A549 (cell line): ENCODE data around the gene CACNB1. TPM values are rescaled to one million over a fixed set of nuclear protein-coding genes. Genes with fewer than 3 reads are reported as not detected.

Source experiments
- ATAC-seq, 2 experiments: fragments of 200-7000 bp in 1 of 2; fragments of >200 bp in 1 of 2; cut with Nextera tagmentation in 1 of 2; cut with Tn5 transposase in 1 of 2; 3 replicates each; pipeline versions ENCODE4 v1.8.0 to v1.9.1; 2018 to 2020; ENCODE audit warnings: mild to moderate bottlenecking in 1 of 2, moderate library complexity in 1 of 2
- CTCF ChIA-PET: fragments of 300-600 bp; sonication (Branson Sonifier 250); formaldehyde crosslinking; extraction: SDS; loops from one replicate; lab custom pipeline; 2021; ENCODE audit warnings: antibody characterized with exemption, inconsistent platforms; lab: Yijun Ruan, JAX
- POLR2A ChIA-PET: fragments of 350-600 bp; formaldehyde crosslinking; extraction: SDS; loops from one replicate; lab custom pipeline; 2021; ENCODE audit warnings: antibody characterized with exemption, inconsistent platforms; lab: Yijun Ruan, JAX
- DNase-seq, 2 experiments: peaks; one replicate each; pipeline versions ENCODE4 v3.0.0 to v3.0.0-alpha.2; 2011 to 2016; ENCODE audit warnings: low read depth in 1 of 2, low spot score in 1 of 2
- FAIRE-seq: peaks from 2 replicates; lab custom pipeline; 2011; peaks lifted over from hg19 to GRCh38; lab: Jason Lieb, UNC
- H3K27ac ChIP-seq, 2 experiments: fragments of >200 bp; sonication (Bioruptor Twin); formaldehyde crosslinking; 3 replicates each; pipeline ENCODE4 v1.5.1; 2016 to 2017
- H3K4me1 ChIP-seq: fragments of >200 bp; sonication (Bioruptor Twin); formaldehyde crosslinking; 3 replicates; pipeline ENCODE4 v1.6.1; 2016
- H3K4me2 ChIP-seq: fragments of >200 bp; sonication (Bioruptor Twin); formaldehyde crosslinking; 3 replicates; pipeline ENCODE4 v1.6.1; 2016
- H3K4me3 ChIP-seq: fragments of >200 bp; sonication (Bioruptor Twin); formaldehyde crosslinking; 3 replicates; pipeline ENCODE4 v1.5.1; 2016
- H3K9me3 ChIP-seq: fragments of >200 bp; sonication (Bioruptor Twin); formaldehyde crosslinking; 3 replicates; pipeline ENCODE4 v1.6.1; 2016
- BCL3 ChIP-seq: fragments of >200 bp; sonication (Bioruptor Twin); formaldehyde crosslinking; IDR thresholded peaks from 3 replicates; pipeline ENCODE4 v1.6.1; 2016
- BHLHE40 ChIP-seq: IDR thresholded peaks from 2 replicates; pipeline ENCODE4 v1.6.1; 2012; ENCODE audit warnings: low read depth, low read length, inconsistent platforms
- CBX2 ChIP-seq: fragments of 200-600 bp; sonication (generic); IDR thresholded peaks from 2 replicates; pipeline ENCODE4 v1.6.1; 2016; ENCODE audit warnings: low read depth, mild to moderate bottlenecking, borderline replicate concordance
- CBX8 ChIP-seq: fragments of 200-600 bp; sonication (generic); IDR thresholded peaks from 2 replicates; pipeline ENCODE4 v1.6.1; 2016
- CHD2 ChIP-seq: fragments of 150-350 bp; IDR thresholded peaks from 2 replicates; pipeline ENCODE4 v1.6.1; 2014; ENCODE audit warnings: low read length; ENCODE audit not compliant: partially characterized antibody
- CHD4 ChIP-seq: fragments of 200-600 bp; sonication (generic); IDR thresholded peaks from 2 replicates; pipeline ENCODE4 v1.6.1; 2016; ENCODE audit warnings: antibody characterized with exemption, mild to moderate bottlenecking, borderline replicate concordance
- CTCF ChIP-seq: fragments of >200 bp; sonication (Bioruptor Twin); formaldehyde crosslinking; IDR thresholded peaks from 3 replicates; pipeline ENCODE4 v1.5.1; 2016
- FOSL2 ChIP-seq, 2 experiments: fragments of 450-650 bp in 1 of 2; fragments of >200 bp in 1 of 2; sonication (Bioruptor Twin) in 1 of 2; formaldehyde crosslinking; IDR thresholded peaks; 2 replicates each; pipeline versions ENCODE4 v1.5.0 to v1.6.1; 2016 to 2020; ENCODE audit warnings: mild to moderate bottlenecking in 1 of 2, moderate library complexity in 1 of 2
- GATA3 ChIP-seq: IDR thresholded peaks from 2 replicates; pipeline ENCODE4 v1.6.1; 2012; ENCODE audit warnings: borderline replicate concordance
- HOXA7 ChIP-seq: fragments of 250-450 bp; sonication (Bioruptor Pico); IDR thresholded peaks from 2 replicates; pipeline ENCODE4 v1.5.0; 2020; ENCODE audit warnings: mild to moderate bottlenecking, moderate library complexity
- HOXB13 ChIP-seq: fragments of 250-450 bp; sonication (Bioruptor Pico); IDR thresholded peaks from 2 replicates; pipeline ENCODE4 v1.5.0; 2020; ENCODE audit warnings: low read depth, mild to moderate bottlenecking, moderate library complexity
- JUN ChIP-seq, 2 experiments: fragments of >200 bp; sonication (Bioruptor Twin); formaldehyde crosslinking; IDR thresholded peaks; 2 replicates in 1 of 2; 3 replicates in 1 of 2; pipeline ENCODE4 v1.6.1; 2016 to 2017
- JUNB ChIP-seq: fragments of >200 bp; sonication (Bioruptor Twin); formaldehyde crosslinking; IDR thresholded peaks from 2 replicates; pipeline ENCODE4 v1.6.1; 2016
- KDM5A ChIP-seq: fragments of 200-600 bp; sonication (generic); IDR thresholded peaks from 2 replicates; pipeline ENCODE4 v1.6.1; 2016; ENCODE audit warnings: antibody characterized with exemption, mild to moderate bottlenecking
- MAX ChIP-seq: IDR thresholded peaks from 2 replicates; pipeline ENCODE4 v1.6.1; 2012
- PHF8 ChIP-seq: fragments of 200-600 bp; sonication (generic); IDR thresholded peaks from 2 replicates; pipeline ENCODE4 v1.6.1; 2016; ENCODE audit warnings: low read depth, mild to moderate bottlenecking, antibody characterized with exemption, moderate library complexity, borderline replicate concordance
- RAD21 ChIP-seq, 2 experiments: fragments of >200 bp in 1 of 2; sonication (Bioruptor Twin) in 1 of 2; formaldehyde crosslinking in 1 of 2; IDR thresholded peaks in 1 of 2; conservative IDR thresholded peaks in 1 of 2; 2 replicates in 1 of 2; 3 replicates in 1 of 2; pipeline ENCODE4 v1.6.1; 2012 to 2018; ENCODE audit warnings: inconsistent platforms in 1 of 2
- RARB ChIP-seq: fragments of 250-450 bp; sonication (Bioruptor Pico); IDR thresholded peaks from 2 replicates; pipeline ENCODE4 v1.8.0; 2021; ENCODE audit warnings: mild to moderate bottlenecking, moderate library complexity
- RFX5 ChIP-seq: fragments of 450-650 bp; IDR thresholded peaks from 2 replicates; pipeline ENCODE4 v1.7.1; 2014; ENCODE audit warnings: antibody characterized with exemption, mild to moderate bottlenecking, moderate library complexity
- RNF2 ChIP-seq: fragments of 200-600 bp; sonication (generic); IDR thresholded peaks from 2 replicates; pipeline ENCODE4 v1.6.1; 2016; ENCODE audit warnings: low read depth, mild to moderate bottlenecking, antibody characterized with exemption, moderate library complexity, borderline replicate concordance
- SMC3 ChIP-seq: fragments of >200 bp; sonication (Bioruptor Twin); formaldehyde crosslinking; IDR thresholded peaks from 3 replicates; pipeline ENCODE4 v1.6.1; 2018; ENCODE audit warnings: inconsistent platforms
- TFCP2L1 ChIP-seq: fragments of 250-450 bp; sonication (Bioruptor Pico); IDR thresholded peaks from 2 replicates; pipeline ENCODE4 v1.5.0; 2021; ENCODE audit warnings: mild to moderate bottlenecking
- USF2 ChIP-seq: fragments of 450-650 bp; IDR thresholded peaks from 2 replicates; pipeline ENCODE4 v1.6.1; 2014; ENCODE audit warnings: antibody characterized with exemption
- ZNF302 ChIP-seq: fragments of 250-450 bp; sonication (Bioruptor Pico); IDR thresholded peaks from 2 replicates; pipeline ENCODE4 v1.9.0; 2021; ENCODE audit warnings: inconsistent platforms, mild to moderate bottlenecking, moderate library complexity
- ZSCAN20 ChIP-seq: fragments of 250-450 bp; sonication (Bioruptor Pico); IDR thresholded peaks from 2 replicates; pipeline ENCODE4 v1.8.0; 2022; ENCODE audit warnings: mild to moderate bottlenecking, moderate library complexity
- WGBS: methylation state at CpG from one replicate; pipeline ENCODE4 v1.1.6; 2017; ENCODE audit errors: missing lambda C conversion rate; 5-methylcytosine and 5-hydroxymethylcytosine counted together
- polyA plus RNA-seq, 4 experiments: library from polyadenylated mRNA; depleted of rRNA in 3 of 4; stranded (reverse); fragments of >200 nt; fragmentation: RNase III in 1 of 4; extraction: RNeasy Plus Mini Kit Qiagen cat#74134 plus additional on column Dnase treatment in 1 of 4; gene quantifications; 2 replicates in 3 of 4; 3 replicates in 1 of 4; pipeline ENCODE4 v1.2.3, GENCODE V29; 2011 to 2017

CACNB1 gene
- polyA plus RNA-seq, 2 of the 4 experiments (the other 2 are of a cell fraction) = 3.6 to 3.9 TPM

- POLR2A ChIA-PET = interaction anchor here (0.9 to 2.6 kb wide), 2 partner anchors 9 to 30 kb away, joined by 3 to 6 read pairs; no protein-coding TSS in a partner anchor
- peak overlapping the region; percentile 4; the same call in 2 of the 3 replicates for H3K4me2 ChIP-seq
- TF ChIP-seq BCL3 (no peak), TFCP2L1 (CRISPR knock-in tag) (no peak), CHD4 (no peak), CBX8 (no peak), USF2 (no peak), ZSCAN20 (CRISPR knock-in tag) (no peak), JUNB (no peak), BHLHE40 (no peak), CTCF (no peak), FOSL2 (IDR thresholded peaks at IDR 0.05) (no peak), FOSL2 (CRISPR knock-in tag; IDR thresholded peaks at IDR 0.05) (no peak), HOXA7 (CRISPR knock-in tag) (no peak), ZNF302 (CRISPR knock-in tag) (no peak), PHF8 (no peak), JUN (IDR thresholded peaks at IDR 0.05) (no peak)
- H3K4me1 ChIP-seq = peaks cover 35% of the 10 kb centered on the region
- H3K27ac ChIP-seq = peak overlapping the region in 1 of 2 experiments; percentile 96; a peak in 2 of 6 replicates
- ATAC-seq (no peak), DNase-seq (no peak), FAIRE-seq (no peak)
- no peak overlapping the region for H3K4me3 ChIP-seq
- no peaks in the 10 kb centered on the region for H3K9me3 ChIP-seq
- CTCF ChIA-PET = interaction anchor here (0.9 to 31.5 kb wide), 10 partner anchors 8 to 212 kb away, joined by 3 to 1140 read pairs (median 8); partner anchors contain the start of gene ARL5C
- WGBS = 83% methylated on average over 10 of the region's 10 CpGs
Observed at GRCh38 chr17:39194985-39195524, 2.4 kb downstream of the CACNB1 start.

GRCh38 chr17:39194089-39194984 is 3.1 kb downstream of the CACNB1 start:
- H3K27ac ChIP-seq = peak overlapping the region in 1 of 2 experiments; percentile 96; a peak in 1 of 6 replicates
- 65% methylated on average over 20 of the region's 20 CpGs for WGBS
- CTCF ChIA-PET = interaction anchor here (0.9 to 31.5 kb wide), 10 partner anchors 8 to 211 kb away, joined by 3 to 1140 read pairs (median 10); partner anchors contain the start of gene ARL5C

More at GRCh38 chr17:39194089-39194984, 3.1 kb downstream of the CACNB1 start:
- Histone ChIP-seq H3K4me3 (no peak overlapping the region), H3K9me3 (no peaks in the 10 kb centered on the region), H3K4me1 (peaks cover 35% of the 10 kb centered on the region), H3K4me2 (peak overlapping the region; percentile 4; the same call in 1 of the 3 replicates)
- FAIRE-seq (no peak), ATAC-seq (peak; percentile 44 to 63), DNase-seq (peak; percentile 73 to 84)
- TF ChIP-seq MAX = no peak
- no peak for TF ChIP-seq CBX8
- no peak for TF ChIP-seq KDM5A
- TF ChIP-seq CBX2 = no peak
- no peak for TF ChIP-seq JUNB
- TF ChIP-seq RARB = no peak
- TF ChIP-seq RAD21 (conservative IDR thresholded peaks at IDR 0.05 in 1 of 2, IDR thresholded peaks at IDR 0.05 in 1 of 2) = peak in 1 of 2 experiments; percentile 36; a peak in 1 of 5 replicates
- no peak for TF ChIP-seq GATA3
- TF ChIP-seq JUN (IDR thresholded peaks at IDR 0.05) = no peak
- no peak for TF ChIP-seq USF2
- TF ChIP-seq CTCF = peak; percentile 33; the same call in 2 of the 3 replicates
- TF ChIP-seq ZNF302 (CRISPR knock-in tag) = no peak
- TF ChIP-seq RFX5 = no peak
- no peak for TF ChIP-seq HOXA7 (CRISPR knock-in tag)
- TF ChIP-seq RNF2 = no peak
- TF ChIP-seq HOXB13 (CRISPR knock-in tag) = no peak
- TF ChIP-seq CHD2 = no peak
- 0 out of 3 replicates have a peak, but pooled peaks have one; percentile 11 for TF ChIP-seq SMC3
- POLR2A ChIA-PET = no interaction called here
